Activated T-cell treated with anti-CD3 and anti-CD28 coated beads for 1 hour (primary cell): ENCODE results near the gene UBAC2.
"Not testable (repeated sequence)": the region's sequence is repeated elsewhere in the genome, so short reads cannot be mapped to it uniquely, and the experiment has no call there.

Experiments used
- DNase-seq: peaks from one replicate; pipeline ENCODE4 v3.0.0-alpha.2; 2020; ENCODE audit warnings: low read depth

UBAC2 gene

DNA sequence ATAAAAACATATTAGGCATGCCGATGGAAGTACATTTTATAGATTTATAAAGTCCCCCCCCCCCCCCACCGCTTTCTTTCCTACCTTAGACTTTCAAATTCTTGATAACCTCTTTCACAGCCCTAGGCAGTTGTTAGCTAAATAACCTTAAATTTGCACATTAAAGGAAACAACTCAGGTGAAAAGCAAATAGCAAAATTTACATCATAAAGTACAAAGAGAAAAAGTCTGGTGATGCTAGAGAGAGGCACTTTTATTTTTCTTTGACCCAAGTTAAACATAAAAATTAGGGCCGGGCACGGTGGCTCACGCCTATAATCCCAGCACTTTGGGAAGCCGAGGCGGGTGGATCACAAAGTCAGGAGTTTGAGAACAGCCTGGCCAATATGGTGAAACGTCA is 15.0 kb upstream of the UBAC2 start:
- no peak for DNase-seq

GRCh38 chr13:99190147-99190985 is 10.3 kb upstream of the UBAC2 start:
- no peak for DNase-seq

GRCh38 chr13:99191336-99191899 is 9.2 kb upstream of the UBAC2 start:
- no peak for DNase-seq

DNA sequence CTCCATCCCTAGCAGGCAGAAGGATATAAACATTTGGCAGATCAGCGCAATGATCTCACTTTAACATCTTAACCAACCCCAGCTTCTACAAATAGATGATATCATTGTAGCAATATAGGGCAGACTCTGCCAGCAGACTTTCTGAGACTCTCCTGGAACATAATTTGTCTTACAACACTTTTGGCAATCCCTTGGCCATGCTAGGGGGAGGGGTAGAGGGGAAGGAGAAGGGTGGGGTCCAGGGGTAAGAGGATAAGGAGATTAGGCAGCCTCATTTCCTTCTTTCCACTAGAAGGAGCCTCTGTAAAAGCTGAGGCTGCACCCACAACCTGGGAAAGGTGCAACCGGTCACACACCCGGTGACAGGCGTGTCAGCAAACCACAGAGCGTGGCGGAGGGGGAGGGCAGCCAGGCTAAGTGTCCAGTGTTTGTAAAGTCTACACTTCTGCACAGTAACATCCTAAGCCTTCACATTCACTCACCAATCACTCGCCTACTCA is 8.7 kb upstream of the UBAC2 start:
- DNase-seq = no peak

GRCh38 chr13:99192480-99192879 is 8.2 kb upstream of the UBAC2 start:
- no peak for DNase-seq

DNA sequence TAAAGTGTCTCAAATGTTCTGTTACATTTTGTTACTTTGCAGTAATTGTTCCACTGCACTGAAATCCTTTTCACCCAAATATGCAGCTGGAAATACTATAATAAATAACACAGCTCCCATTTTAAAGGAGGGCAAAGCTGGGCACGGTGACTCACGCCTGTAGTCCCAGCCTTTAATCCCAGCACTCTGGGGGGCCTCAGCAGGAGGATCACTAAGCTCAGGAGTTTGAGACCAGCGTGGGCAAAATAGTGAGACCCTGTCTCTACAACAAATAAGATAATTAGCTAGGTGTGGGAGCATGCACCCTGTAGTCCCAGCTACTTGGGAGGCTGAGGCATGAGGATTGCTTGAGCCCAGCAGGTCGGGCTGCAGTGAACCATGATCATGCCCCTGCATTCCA is 7.5 kb upstream of the UBAC2 start:
- no peak for DNase-seq

GRCh38 chr13:99196466-99197116 is 4.1 kb upstream of the UBAC2 start:
- no peak for DNase-seq

DNA sequence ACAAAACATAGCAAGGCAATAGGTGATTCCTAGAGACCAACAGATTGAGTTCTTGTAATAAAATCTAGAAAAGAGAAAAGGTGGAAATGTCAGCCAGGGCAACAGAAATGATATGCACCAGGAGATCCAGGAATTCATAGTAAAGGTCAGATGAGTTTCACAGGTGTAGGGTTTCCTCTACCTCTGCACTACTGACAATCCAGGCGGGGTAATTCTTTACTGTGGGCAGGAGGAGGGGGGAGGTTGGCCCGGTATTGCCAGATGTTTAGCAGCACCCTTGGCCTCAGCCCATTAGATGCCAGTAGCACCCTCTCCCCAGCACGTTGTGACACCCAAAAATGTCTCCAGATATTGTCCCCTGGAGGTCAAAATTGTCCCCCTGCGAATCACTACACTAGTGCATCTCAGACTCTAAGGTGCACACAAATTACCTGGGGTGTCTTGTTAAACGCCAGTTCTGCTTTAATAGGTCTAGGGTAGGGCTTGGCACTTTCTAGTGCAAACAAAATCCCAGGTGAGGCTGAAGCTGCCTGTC is 3.5 kb upstream of the UBAC2 start:
- DNase-seq = no peak

DNA sequence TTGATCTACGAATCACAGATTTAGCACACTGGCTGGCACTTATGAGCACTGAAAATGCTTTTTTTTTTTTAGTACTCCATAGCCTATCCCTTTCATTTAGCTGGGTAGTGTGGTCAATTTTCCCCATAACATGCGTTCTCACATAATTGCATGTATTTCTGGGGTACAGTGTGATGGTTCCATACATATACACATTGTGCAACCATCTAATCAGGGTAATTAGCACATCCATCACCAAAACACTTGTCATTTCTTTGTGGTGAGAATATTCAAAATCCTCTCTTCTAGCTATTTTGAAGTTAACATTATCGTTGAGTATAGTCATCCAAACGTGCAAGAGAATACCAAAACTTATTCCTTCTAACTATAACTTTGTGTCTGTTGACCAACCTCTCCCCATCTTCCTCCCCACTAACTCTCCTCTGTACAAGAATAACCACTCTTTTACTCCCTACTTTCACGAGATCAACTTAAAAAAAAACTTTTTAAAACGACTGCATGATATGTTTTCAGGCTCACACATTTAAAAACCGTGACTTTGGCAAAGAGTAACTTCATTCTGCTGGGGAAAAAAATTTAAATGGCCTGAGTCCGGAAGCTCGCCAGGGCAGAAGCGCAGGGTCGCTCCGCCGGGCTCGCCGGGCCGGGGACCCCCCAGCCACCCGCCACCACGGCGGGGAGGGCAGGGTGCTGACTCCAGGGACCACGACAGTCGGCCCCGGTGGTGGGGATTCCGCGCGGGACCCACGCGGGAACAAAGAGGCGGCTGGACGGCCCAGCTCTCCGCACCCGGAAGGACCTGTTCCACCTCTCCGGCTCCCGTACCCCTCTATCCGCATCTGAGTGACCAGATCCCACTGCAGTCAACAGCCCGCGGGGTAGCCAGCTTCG is 868 bp upstream of the UBAC2 start:
- no peak for DNase-seq

DNA sequence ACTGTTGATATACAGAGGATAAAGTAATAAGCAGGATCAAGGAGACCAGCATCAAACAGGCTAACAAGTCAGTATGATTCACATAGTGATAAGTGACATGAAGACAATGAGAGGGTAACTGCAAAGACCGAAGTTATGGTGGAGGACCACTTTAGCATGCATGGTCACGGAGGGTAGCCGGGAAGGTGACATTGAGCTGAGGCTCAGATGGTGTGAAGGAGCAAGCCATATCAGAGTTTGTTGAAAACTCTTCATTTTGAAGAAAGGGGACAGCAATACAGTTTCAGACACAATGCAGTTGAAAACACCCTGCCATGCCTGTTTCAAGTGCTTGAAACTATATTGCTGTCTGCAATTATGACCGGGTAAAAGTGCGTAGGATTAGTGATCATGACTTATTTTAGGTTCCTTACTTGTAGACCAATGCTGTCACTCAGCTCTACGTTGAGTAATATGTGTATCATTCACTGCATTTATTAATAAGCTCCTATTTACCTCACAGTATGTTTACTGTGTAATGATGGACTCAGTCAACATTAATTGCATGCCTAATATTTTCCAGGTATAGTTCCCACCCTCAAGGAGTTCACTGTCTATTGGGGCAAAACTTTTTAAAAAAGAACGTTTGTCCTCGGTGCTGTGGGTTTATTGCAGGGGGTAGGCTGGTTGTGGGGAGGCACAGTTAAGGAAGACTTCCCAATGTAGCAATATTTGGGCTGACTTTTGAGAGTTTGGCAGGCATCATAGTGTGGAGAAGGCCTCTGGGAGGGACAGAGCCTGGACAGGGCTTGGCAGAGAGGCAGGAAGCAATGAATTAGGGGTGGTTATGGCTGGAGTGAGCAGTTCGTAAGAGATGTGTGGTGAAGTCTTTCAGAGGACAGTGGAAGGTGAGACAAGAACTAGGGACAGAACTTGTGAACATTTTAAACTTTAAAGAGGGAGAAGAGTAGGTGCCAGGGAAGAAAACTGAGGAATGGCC is 3.2 kb downstream of the UBAC2 start:
- DNase-seq = no peak

DNA sequence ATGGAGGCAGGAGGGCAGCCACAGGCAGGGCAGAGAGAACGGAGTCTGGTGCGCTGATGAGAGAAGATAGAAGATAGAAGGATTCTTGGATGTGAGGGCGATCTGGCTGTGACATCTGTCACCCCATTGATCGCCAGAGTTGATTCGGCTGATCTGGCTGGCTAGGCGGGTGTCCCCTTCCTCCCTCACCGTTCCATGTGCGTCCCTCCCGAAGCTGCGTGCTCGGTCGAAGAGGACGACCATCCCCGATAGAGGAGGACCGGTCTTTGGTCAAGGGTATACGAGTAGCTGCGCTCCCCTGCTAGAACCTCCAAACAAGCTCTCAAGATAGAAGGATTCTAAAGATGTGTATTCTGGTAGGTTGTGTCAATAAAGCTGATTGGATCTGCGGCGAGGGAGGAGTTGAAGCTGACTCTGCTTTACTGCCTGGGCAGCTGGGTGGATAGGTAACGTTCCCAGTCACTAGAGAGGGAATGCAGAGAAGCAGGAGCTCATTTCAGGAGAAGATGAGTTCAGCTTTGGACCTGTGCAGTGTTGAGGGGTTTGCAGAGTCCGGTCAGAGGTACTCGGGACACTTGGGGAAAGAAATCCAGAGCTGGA is 5.1 kb downstream of the UBAC2 start:
- DNase-seq = no peak

DNA sequence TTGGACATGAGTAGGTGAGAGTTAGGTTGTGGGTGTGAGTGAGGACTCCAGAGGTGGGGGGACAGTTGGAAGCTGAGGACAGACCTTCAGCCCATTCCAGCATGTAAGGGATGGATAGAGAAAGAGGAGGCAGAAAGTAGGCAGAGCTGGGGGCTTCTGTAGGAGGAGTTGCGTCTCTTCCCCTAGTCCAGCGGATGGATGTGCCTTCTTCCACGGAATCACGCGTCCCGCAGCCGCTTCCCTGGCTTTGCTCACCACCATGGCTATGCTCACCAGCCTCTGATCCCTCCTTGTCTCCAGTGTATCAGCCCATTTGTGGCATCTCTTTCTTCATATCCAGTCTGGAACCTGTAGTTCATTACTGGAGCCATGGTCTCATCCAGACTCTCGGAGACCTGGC is 5.6 kb downstream of the UBAC2 start:
- DNase-seq = no peak

GRCh38 chr13:99206873-99207272 is 6.2 kb downstream of the UBAC2 start:
- DNase-seq = no peak

GRCh38 chr13:99207511-99207910 is 6.9 kb downstream of the UBAC2 start:
- DNase-seq = no peak

DNA sequence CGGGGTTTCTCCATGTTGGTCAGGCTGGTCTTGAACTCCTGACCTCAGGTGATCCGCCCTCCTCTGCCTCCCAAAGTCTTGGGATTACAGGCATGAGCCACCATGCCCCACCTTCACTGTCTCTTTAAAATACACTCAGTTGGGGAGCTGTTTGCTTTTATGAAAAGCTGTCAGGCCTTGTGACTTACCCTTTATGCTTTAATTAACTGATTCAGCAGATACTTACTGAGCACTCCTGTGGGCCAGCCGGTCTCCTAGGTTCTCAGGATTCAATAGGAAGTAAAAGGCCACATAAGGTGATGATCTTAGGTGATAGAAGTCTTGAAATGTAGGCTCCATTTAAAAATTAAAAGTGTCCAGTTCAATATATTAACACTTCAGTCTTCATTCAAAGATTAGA is 7.5 kb downstream of the UBAC2 start:
- no peak for DNase-seq

GRCh38 chr13:99208845-99209527 is 8.3 kb downstream of the UBAC2 start:
- no peak for DNase-seq

- not testable (repeated sequence) for DNase-seq
Measured at GRCh38 chr13:99210627-99211026, 10.0 kb downstream of the UBAC2 start.

DNA sequence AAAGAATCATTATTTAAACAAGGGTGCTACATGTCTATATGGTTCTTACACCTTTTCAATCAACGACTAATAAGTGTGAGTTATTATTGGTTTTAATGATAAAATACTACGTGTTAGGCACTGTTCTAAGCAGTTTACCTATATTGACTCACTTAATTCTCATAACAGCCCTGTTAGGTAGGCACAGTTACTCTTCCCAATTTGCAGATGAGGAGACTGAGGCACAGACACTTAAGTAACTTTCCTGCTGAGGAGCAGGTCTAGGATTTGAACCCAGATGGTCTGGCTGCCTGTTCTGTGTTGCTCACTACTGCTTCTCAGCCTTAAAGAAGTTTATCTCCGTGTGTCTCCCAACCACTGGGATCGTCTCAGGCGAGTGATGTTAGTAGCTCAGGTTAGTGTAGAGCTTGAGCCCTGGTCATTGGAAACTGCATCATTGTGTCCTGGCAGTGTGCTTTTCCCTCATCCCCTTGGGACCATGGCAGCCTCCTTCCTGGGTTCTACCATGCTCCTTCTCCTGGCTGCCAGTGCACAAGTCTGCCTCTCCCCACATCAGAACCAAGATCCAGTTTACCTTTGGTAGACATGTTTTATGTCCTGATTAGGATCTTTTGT is 10.9 kb downstream of the UBAC2 start:
- DNase-seq = no peak

DNA sequence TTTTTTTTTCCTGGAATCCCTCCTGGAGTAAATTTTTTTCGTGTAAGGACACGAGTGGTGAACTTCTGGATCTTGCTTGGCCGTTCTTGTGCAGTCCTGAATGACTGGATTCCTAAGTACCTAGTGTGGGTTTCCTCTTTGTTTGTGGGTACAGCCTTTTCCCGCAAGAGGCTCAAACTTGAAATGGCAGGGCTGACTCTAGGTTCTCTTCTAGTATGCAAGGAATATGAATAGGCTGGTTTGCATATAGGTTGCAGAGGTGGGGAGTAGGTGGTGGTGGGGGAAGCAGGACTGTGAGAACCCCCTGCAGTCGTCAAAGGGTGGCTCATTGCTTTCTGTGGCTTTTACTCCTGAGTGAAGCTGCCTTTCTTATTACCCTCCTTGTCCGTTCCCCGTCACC is 13.6 kb downstream of the UBAC2 start:
- DNase-seq = no peak
